ENCODE results near the gene CEACAM8.

Gene CEACAM8

GRCh38 chr19:42534391-42534790 lies 60.3 kb downstream of the CEACAM8 start:
- TF ChIP-seq, protein P1, sequence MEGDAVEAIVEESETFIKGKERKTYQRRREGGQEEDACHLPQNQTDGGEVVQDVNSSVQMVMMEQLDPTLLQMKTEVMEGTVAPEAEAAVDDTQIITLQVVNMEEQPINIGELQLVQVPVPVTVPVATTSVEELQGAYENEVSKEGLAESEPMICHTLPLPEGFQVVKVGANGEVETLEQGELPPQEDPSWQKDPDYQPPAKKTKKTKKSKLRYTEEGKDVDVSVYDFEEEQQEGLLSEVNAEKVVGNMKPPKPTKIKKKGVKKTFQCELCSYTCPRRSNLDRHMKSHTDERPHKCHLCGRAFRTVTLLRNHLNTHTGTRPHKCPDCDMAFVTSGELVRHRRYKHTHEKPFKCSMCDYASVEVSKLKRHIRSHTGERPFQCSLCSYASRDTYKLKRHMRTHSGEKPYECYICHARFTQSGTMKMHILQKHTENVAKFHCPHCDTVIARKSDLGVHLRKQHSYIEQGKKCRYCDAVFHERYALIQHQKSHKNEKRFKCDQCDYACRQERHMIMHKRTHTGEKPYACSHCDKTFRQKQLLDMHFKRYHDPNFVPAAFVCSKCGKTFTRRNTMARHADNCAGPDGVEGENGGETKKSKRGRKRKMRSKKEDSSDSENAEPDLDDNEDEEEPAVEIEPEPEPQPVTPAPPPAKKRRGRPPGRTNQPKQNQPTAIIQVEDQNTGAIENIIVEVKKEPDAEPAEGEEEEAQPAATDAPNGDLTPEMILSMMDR (IDR thresholded peaks at IDR 0.05): no peak
- no peak for TF ChIP-seq ZFX (IDR thresholded peaks at IDR 0.05; ENCODE audit: borderline replicate concordance)
- no peak overlapping the region for H3K27ac ChIP-seq

DNA sequence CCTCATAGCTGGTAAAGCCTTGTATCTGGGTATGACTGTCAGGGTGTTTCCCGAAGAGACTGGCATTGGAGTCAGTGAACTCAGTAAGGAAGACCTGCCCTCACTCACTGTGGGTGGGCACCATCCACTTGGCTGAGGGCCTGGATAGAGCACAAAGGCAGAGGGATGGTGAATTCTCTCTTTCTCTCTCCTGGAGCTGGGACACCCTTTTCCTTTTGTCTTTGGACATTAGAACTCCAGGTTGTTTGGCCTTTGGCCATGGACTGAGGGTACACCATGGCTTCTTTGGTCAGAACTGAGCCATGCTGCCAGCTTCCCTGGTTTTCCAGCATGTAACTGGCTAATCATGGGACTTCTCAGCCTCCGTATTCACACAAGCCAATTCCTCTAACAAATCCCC lies 61.8 kb downstream of the CEACAM8 start:
- TF ChIP-seq, protein P1 (IDR thresholded peaks at IDR 0.05): no peak
- no peak for TF ChIP-seq ZFX (IDR thresholded peaks at IDR 0.05; ENCODE audit: borderline replicate concordance)
- H3K27ac ChIP-seq: no peak overlapping the region

DNA sequence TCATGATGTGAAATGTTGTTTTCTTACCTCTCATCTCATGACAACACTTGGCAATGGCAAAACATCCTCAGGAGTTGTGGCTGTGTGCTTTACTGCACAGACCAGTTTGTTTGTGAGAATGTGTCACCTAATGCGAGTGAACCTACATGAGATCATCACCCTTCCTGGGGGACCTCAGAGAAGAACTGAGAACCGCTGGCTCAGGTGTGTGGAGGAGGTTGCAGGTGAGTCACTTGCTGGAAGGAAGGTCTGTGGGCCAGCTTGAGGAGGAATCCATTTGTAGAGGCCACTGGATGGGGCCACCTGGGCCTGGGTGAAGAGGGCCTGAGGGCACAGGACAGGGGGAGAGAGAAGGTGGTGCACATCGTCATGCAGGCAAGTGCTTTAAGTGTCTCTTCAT lies 63.4 kb downstream of the CEACAM8 start:
- no peak for TF ChIP-seq ZFX (IDR thresholded peaks at IDR 0.05; ENCODE audit: borderline replicate concordance)
- TF ChIP-seq, protein P1 (IDR thresholded peaks at IDR 0.05): no peak
- no peak overlapping the region for H3K27ac ChIP-seq
